GM21529 (cell line): ENCODE results near the gene MOV10L1.

ENCODE experiments used
- ATAC-seq: cut with Tn5 transposase; IDR thresholded peaks from one replicate; pipeline ENCODE4 v1.9.1; 2021; ENCODE audit not compliant: unreplicated experiment

Gene MOV10L1

GRCh38 chr22:50058906-50059880 lies 30.6 kb upstream of the MOV10L1 start:
- no peak for ATAC-seq

GRCh38 chr22:50059881-50060262 lies 29.9 kb upstream of the MOV10L1 start:
- no peak for ATAC-seq

GRCh38 chr22:50060441-50061140 lies 29.2 kb upstream of the MOV10L1 start:
- no peak for ATAC-seq

- ATAC-seq: no peak
Measured at GRCh38 chr22:50061141-50061823, 28.5 kb upstream of the MOV10L1 start.

DNA sequence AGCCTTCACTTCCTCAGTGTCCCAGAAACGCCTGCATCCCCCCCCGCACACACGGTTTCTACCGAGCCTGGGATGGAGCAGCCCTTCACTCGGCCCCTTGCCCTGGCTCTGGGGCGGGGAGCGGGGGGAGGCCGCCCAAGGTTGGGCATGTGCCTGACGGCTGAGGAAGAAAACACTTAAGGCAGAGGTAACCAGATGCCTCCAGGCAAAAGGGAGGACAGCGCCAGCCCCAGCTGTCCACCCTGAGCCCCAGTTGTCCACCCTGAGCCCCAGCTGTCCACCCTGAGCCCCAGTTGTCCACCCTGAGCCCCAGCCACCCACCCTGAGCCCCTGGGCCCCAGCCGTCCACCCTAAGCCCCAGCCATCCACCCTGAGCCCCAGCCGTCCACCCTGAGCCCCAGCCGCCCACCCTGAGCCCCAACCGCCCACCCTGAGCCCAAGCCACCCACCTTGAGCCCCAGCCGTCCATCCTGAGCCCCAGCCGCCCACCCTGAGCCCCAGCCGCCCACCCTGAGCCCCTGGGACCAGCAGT lies 27.9 kb upstream of the MOV10L1 start:
- no peak for ATAC-seq

DNA sequence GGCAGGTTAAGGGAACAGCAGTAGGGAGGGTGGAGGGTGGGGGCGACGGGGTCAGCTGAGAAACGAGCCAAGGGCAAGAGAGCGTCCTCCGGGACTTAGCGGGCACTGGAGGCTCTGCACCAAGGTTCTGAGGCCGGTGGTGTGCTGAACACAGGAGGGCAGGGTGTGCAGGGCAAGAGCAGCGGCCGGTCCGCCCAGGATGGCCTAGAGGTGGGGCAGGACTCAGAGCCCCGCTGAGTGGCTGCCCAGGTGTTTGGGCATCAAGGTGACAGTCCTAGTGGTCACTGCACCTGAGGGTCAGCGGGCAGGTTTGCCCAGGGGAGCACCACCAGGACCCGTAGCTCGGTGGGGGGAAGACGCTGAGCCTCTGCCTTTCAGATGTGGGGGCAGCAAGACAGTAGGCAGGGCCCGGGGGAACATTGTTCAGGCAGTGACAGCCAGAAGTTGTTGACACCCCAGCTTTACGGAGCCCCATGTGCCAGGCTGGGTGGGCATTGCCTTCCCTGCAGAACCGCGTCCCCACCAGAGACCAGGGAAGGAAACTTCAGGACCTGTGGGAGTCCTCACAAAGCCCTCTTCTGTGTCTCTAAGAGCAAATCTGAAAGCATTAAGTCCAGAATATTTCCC lies 27.2 kb upstream of the MOV10L1 start:
- ATAC-seq: no peak

GRCh38 chr22:50063589-50064393 lies 26.0 kb upstream of the MOV10L1 start:
- no peak for ATAC-seq

GRCh38 chr22:50064453-50064852 lies 25.4 kb upstream of the MOV10L1 start:
- no peak for ATAC-seq

DNA sequence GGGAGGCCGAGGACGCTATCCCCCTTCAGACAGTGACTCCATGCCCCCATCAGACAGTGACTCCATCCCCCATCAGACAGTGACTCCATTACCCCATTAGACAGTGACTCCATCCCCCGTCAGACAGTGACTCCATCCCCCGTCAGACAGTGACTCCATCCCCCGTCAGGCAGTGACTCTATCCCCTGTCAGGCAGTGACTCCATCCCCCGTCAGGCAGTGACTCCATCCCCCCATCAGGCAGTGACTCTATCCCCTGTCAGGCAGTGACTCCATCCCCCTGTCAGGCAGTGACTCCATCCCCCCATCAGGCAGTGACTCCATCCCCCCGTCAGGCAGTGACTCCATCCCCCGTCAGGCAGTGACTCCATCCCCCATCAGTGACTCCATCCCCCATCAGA lies 22.6 kb upstream of the MOV10L1 start:
- ATAC-seq: no peak

DNA sequence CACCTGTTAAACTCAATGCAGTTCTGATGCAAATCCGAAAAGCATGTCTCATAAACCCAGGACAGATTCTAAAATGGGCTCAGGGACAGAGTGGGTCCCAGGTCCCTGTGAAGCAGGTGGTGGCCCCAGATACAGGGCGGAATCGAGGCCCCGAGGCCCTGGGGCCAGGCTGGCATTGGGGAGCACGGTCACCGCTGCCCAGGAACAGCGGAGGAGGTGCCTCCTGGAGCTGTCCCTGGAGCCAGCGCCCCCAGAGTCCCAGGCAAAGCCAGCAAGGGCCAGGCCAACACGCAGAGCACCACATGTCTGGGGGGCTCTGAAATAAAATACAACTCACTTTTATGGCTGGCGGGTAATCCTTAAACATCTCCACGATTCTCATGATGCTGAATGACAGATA lies 21.7 kb upstream of the MOV10L1 start:
- ATAC-seq: no peak

- ATAC-seq: no peak
Measured at GRCh38 chr22:50070366-50070765, 19.4 kb upstream of the MOV10L1 start.

GRCh38 chr22:50071432-50072166 lies 18.2 kb upstream of the MOV10L1 start:
- ATAC-seq: no peak

- no peak for ATAC-seq
Measured at GRCh38 chr22:50072167-50072555, 17.6 kb upstream of the MOV10L1 start.

DNA sequence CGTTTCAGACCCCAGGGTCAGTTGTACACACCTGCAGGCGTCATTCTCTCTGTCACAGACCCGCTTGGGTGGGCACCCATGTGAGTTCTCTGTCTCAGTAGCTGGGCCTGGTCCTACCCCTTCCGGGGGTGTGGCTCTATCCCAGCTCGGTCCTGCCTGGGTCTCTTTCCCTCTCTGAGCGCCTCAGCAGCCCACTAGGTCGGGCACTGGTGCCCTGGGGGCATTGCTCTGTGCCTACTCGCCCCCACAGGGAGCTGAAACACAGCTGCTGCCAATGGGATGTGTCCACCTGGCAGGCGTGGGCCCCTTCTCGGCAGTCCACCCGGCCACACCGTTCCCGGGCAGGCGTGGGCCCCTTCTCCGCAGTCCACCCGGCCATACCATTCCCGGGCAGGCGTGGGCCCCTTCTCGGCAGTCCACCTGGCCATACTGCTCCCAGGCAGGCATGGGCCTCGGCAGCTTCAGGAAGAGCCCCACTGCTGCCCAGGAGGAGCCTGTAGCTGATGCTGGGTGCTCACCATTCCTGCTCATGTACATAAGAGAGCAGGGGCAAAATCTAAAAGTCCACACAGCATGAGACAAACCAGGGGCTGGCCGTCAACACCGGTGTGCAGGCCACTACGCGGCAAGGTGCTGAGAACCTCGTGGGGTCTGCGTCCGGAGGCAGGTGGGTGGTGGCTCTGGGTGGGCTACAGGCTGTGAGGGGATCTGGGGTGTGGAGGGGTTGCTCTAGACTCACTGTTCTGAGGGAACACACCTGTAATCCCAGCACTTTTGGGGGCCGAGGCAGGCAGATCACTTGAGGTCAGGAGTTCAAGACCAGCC lies 16.9 kb upstream of the MOV10L1 start:
- ATAC-seq: no peak

GRCh38 chr22:50074056-50074455 lies 15.8 kb upstream of the MOV10L1 start:
- no peak for ATAC-seq

- ATAC-seq: no peak
Measured at GRCh38 chr22:50074551-50075530, 15.0 kb upstream of the MOV10L1 start.
